ENCODE data around the gene DDX20. TPM values are rescaled to one million over a fixed set of nuclear protein-coding genes. Genes with fewer than 3 reads are reported as not detected.

Gene DDX20
- polyA plus RNA-seq, 1 of the 3 experiments (the other 2 are of a cell fraction), result 3.8 TPM

GRCh38 chr1:111803951-111804350, 48.2 kb downstream of the DDX20 start:
- WGBS (ENCODE audit: low lambda C conversion rate), result 30% methylated on average over 5 of the region's 5 CpGs

More at GRCh38 chr1:111803951-111804350, 48.2 kb downstream of the DDX20 start:
- Histone ChIP-seq H3K4me1 (ENCODE audit: control insufficient read depth in 1 of 2, insufficient read depth in 2 of 2, low read depth in 1 of 2, low read length in 1 of 2) (no peaks in the 10 kb centered on the region), H3K27ac (ENCODE audit: low read depth in 2 of 2, low read length in 1 of 2) (no peak overlapping the region), H3K36me3 (replicated peaks in 1 of 2; ENCODE audit: control insufficient read depth in 1 of 2, insufficient read depth in 2 of 2, low read length in 1 of 2) (no peaks in the 10 kb centered on the region), H4K20me1 (ENCODE audit: insufficient read depth) (no peaks in the 10 kb centered on the region), H2AFZ (ENCODE audit: low read depth) (no peak overlapping the region), H3F3A (replicated peaks; ENCODE audit: insufficient read depth) (no peaks in the 10 kb centered on the region), H3K9me3 (no peaks in the 10 kb centered on the region), H3K4me3 (ENCODE audit: low read depth in 2 of 2, low read length in 1 of 2) (no peak overlapping the region), H3K9me2 (no peaks in the 10 kb centered on the region), H3K79me2 (ENCODE audit: insufficient read depth) (no peaks in the 10 kb centered on the region), H3K4me2 (no peak overlapping the region), H3K27me3 (ENCODE audit: insufficient read depth) (peaks cover 19% of the 10 kb centered on the region; the same call in 1 of the 2 replicates), H3K9ac (no peak overlapping the region)
- no peak for DNase-seq
- CTCF ChIA-PET, result interaction anchor here (0.7 kb wide), 1 partner anchor 187 kb away, joined by 3 read pairs; no protein-coding TSS in a partner anchor
- POLR2A ChIA-PET, result no interaction called here
- TF ChIP-seq RFX5 (IDR thresholded peaks at IDR 0.05; ENCODE audit: low read length) (no peak), USF2 (IDR thresholded peaks at IDR 0.05; ENCODE audit: borderline replicate concordance, low read depth, low read length) (no peak), MXI1 (IDR thresholded peaks at IDR 0.05; ENCODE audit: low read depth, low read length) (no peak), NRF1 (IDR thresholded peaks at IDR 0.05; ENCODE audit: low read depth, low read length) (no peak), TCF12 (IDR thresholded peaks at IDR 0.05) (no peak), CTCF (IDR thresholded peaks at IDR 0.05) (no peak), USF1 (IDR thresholded peaks at IDR 0.05; ENCODE audit: borderline replicate concordance, low read depth) (no peak), JUND (IDR thresholded peaks at IDR 0.05) (no peak), MEF2A (IDR thresholded peaks at IDR 0.05; ENCODE audit: borderline replicate concordance, low read depth) (no peak), RCOR1 (IDR thresholded peaks at IDR 0.05; ENCODE audit: low read length) (no peak), IRF3 (IDR thresholded peaks at IDR 0.05; ENCODE audit: low read depth, low read length) (no peak), TAF1 (IDR thresholded peaks at IDR 0.05; ENCODE audit: borderline replicate concordance, low read depth, low read length) (no peak), MAX (IDR thresholded peaks at IDR 0.05; ENCODE audit: low read depth) (no peak), RAD21 (IDR thresholded peaks at IDR 0.05; ENCODE audit: low read length) (no peak), FOXM1 (IDR thresholded peaks at IDR 0.05; ENCODE audit: low read depth) (no peak), REST (IDR thresholded peaks at IDR 0.05; ENCODE audit: low read depth, low read length) (no peak), SMC3 (IDR thresholded peaks at IDR 0.05; ENCODE audit: low read depth, low read length) (no peak), NFIC (IDR thresholded peaks at IDR 0.05; ENCODE audit: borderline replicate concordance) (no peak), FOXJ3 (CRISPR knock-in tag; IDR thresholded peaks at IDR 0.05) (no peak), GABPA (IDR thresholded peaks at IDR 0.05; ENCODE audit: low read depth) (no peak)

Measured in SK-N-SH (cell line).